Suppressor macrophage treated with lipopolysaccharide for 1 hour (primary cell): ENCODE results near the gene ABCA3.
"Not testable (repeated sequence)": the region's sequence is repeated elsewhere in the genome, so short reads cannot be mapped to it uniquely, and the experiment has no call there.

Experiments
- DNase-seq, 3 donors: peaks; one replicate each; pipeline ENCODE4 v3.0.0-alpha.2; 2020 to 2022

ABCA3 gene

DNA sequence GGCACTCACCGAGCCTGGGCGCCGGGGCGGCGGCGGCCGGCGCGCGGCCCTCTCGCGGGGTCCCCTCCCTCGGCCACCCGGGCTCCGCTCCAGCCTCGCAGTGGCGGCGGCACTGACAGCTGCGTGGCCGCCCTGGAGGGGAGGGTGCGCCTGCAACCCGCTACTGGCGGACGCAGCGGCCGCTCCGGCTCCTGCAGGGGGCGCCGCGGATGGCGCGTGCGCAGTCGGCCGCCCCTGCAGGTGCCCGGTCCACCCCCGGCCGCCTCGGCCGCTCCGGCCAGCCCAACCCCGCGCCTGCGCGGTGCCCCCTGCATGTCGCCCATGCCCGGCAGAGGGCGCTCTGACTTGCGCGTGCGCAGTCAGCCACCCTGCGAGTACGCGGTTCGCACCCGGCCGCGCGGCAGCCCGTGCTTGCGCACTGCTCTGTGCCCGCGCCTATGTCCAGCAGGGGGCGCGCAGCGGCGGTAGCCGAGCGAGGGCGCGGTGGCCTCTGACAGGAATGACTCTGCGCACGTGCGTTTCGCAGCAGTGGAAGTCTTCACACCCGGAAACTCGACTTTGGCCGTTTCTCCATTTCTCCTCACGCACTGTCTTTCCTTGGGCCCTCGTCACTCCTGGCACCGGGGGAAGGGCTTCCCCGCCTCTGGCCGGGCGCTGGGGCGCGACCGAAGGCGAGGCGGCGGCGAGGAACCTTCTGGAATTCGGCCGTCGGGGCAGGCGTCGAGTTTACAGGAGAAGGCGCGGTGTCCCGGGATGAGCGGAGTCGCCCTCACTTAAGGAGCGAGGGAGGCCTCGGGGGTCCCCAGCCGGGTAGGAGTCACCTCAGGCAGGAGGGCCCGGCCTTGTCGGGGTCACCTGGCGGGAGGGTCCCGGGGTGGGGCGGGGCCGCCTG, at the start of gene ABCA3:
Gene ABCA3, minus strand, starts transcription at position 165 of the 892 bp plus-strand sequence. CDS start 14,262 bp downstream, outside the sequence.
- DNase-seq, result peak; percentile 94 to 98 (median 97)

DNA sequence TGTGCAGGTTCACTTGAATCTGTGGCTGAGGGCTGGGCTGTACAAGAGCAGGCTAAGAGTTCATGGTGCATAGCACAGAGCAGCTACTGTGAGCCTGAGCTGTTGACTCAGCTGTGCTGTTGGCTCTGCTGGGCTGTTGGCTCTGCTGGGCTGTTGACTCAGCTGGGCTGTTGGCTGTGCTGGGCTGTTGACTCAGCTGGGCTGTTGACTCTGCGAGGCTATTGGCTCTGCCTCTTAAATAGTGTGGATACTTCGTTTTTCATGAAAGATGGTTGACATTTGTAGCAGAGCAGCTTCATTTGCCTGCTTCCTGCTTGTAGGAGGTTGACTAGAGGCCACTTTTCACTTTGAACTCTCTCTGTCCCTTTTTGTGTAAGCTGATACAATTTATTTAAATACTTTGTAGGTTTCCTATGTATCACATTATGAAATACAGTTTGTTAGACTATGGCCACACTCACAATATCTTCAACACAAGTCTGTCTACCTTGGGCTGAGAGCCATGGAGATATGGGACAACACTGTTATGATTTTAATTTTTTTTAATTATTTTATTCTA, 48.4 kb upstream of the ABCA3 start:
- DNase-seq, result peak in 1 of 3 donors; percentile 19

DNA sequence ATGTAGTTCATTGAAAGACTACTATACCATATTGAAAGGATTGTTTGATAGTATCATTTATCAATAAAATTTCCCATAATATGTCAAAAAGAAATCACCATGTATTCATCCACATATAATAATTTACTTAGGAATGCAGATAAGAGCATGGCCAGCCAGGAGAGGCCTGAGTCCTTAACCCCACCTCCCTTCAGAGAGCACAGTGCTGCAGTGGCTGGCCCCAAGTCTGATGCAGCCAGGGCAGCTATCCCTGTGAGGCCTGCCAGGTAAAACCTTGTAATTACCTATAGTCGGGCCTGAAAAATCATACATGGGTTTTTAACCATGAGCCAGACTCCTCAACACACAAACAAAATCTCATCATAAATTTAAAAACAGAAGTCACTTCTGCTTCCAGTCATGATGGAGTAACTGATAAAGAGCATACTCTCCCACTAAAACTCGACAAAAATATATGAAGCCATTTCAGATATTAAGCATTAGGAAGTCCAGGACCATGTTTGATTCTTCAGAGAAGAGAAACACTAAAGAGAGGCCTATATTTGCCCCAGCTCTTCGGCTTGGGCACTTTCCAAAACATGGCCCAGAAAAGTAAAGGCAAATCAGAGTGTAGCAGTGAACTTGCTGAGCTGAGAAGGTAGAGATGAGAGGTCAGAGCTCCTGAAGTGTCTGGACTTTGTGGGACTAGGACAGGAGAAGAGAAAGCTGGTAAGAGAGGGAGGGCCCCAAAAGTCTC, 47.8 kb upstream of the ABCA3 start:
- no peak for DNase-seq

DNA sequence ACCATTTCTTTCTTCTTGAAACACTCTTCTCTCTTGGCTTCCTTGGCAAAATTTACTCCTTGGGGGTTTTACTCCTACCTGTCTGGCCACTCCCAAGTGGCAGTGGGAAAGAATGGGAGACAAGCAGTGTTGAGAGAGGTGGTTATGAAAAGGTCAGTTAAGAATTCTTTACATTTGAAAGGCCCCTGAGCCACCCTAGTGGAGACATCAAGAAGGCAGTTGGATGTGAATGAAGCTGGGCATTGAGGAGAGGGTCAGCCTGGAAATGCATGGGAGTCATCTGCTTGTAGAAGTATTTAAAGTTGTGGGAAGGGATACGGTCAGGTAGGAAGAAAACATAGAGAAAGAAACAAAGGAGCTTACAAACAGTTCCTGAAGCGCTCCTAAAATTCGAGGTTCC, 46.5 kb upstream of the ABCA3 start:
- DNase-seq, result no peak

DNA sequence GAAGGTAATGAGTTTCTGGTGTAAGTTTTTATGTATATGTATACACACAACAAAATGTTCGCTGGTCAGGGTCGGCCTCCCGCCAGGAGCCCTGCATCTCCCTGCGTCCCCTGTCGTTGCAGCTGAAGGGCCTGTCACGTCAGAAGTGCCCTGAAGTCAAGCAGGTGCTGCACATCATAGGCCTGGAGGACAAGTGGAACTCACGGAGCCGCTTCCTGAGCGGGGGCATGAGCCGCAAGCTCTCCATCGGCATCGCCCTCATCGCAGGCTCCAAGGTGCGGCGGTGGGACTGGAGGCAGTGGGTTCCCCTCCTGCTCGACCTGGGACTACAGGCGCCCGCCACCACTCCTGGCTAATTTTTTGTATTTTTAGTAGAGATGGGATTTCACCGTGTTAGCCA, 45.5 kb upstream of the ABCA3 start:
- not testable (repeated sequence) for DNase-seq

DNA sequence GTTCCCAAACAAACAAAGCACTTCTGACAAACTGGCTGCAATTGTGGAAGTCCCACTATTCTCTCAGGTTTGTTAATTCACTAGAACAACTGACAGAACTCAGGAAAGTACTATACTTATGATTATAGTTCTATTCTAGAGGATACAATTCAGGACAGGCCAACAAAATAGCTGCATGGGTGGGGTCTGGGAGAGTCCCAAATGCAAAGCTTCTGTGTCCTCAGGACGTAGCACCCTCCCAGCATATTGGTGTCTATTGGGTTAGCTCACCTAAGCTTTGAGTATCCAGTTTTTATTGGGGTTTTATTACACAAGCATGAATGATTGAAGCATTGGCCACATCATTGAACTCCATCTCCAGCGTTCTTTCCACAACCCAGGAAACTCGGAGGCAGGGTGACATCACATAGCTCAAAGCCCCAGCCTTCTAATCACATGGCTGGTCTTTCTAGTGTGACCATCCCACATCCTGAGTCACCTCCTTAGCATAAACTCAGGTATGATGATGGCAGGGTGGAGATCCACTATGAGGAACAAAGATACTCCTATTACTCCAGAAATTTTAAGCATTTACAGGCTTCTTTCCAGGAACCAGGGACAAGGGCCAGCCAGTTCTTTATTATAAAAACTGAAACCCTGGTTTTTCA, 44.8 kb upstream of the ABCA3 start:
- no peak for DNase-seq

DNA sequence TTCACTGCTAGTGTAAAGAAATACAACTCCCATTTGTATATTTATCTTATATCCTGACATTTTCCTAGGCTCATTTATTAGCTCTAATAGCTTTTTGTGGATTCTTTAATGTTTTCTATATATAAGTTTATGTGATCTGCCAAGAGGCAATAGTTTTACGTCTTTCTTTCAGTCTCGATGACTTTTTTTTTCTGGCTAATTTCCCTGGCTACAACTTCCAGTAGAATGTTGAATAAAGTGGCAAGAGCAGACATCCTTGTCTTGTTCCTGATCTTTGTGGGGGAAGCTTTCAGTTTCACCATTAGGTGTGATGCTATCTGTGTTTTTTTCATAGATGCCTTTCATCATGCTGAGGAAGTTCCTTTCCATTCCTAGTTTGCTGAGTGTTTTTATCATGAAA, 43.9 kb upstream of the ABCA3 start:
- peak; percentile 13 to 28 (median 23) for DNase-seq

DNA sequence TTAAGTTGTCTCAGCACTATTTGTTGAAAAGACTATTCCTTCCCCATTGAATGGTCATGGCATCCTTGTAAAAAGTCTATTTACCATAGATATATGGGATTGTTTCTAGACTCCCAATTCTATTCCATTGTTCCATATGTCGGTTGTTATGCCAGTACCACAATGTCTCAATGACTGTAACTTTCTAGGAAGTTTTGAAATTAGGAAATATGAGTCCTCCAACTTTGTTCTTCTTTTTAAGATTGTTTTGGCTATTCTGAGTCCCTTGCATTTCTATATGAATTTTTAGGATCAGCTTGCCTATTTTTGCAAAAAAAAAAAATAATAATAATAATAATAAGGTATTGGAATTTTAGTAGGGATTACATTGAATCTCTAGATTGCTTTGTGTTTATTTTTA, 43.0 kb upstream of the ABCA3 start:
- DNase-seq, result peak; percentile 5 to 53 (median 24)

DNA sequence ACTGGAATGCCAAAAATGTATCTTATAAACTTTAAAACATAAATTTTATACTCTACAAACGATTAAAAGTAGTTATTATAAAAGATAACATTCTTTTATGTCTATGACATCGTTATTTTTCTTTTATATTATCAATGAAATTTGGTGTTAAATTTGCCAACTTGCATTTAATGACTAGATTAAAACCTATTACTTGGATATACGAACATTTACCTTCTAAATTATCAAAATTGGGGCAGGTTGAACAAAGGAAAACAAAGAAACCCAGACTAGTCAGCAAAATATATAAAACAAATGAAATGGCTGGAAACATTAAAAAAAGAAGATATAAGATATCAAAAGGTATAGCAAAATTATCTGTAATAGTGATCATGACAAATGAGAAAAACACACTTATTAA, 34.1 kb upstream of the ABCA3 start:
- DNase-seq, result no peak

DNA sequence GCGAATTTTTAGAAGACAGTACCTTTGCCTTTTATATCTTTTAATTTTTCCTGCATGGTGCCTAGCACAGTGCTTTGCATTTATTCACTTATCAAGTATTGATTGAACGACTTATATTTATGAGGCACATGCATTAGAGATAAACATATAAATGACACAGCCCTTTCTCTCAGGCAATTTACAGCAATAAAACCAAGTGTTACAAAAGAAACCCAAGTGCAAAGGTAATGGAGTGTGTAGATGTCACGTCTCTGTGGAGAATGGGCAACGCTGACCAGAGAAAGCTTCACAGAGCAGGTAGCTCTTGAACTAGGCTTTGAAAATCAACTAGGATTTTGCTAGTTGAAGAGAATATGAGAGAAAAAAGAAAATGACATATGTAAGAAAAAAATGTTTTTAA, 32.6 kb upstream of the ABCA3 start:
- DNase-seq, result no peak

DNA sequence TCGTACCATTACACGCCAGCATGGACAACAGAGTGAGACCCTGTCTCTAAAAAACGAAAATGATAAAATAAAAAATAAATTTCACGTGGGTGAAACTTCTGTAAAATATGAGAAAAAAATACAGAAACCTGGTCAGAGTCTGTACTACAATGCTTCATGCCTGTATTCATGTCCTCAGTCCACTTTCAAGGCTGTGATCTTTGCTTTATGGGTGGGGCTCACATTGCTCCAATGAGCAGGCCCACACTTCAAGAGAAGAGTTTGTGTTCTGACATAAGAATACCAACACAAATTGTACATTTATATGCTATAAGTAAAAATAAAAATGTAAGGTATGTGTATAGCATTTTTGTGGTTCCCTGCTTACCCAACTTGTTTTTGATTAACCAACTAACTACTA, 32.2 kb upstream of the ABCA3 start:
- DNase-seq, result no peak

DNA sequence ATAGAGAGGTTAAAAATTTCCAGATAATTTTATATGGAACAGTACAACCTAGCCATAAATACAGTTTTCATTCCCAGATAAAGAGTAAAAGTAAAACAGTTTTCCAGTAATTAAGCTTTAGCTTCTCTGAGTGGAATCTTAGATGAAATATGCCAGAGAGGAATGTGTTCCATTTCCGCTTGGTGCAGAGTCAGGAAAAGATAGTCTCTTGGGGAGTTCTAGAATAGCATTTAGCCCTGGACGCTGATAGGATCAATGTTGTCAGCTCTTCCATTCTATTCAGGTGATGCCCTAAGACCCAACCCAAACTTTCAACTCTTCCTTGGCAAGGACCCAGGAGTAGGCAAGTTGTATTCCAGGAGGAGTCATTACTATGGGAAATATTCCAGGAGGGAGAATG, 30.9 kb upstream of the ABCA3 start:
- no peak for DNase-seq

DNA sequence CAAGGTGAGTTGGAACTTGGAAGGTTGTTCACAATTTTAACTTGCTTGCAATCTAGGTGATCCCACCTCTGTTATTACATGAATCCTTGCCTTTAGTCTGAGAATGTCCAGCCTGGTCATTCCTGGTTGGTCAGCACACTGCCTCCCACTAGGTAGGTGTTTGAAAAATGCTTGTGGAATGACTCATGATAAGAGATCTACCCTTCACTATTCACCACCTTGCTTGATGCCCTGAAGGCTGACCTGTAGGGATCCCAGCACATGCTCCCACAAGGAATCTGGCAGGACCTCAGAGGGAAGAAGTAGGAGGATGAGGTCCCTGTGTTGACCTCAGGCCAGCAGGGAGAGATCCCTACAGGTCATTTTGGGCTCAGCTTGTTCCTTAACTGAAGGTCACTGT, 30.2 kb upstream of the ABCA3 start:
- DNase-seq, result no peak

DNA sequence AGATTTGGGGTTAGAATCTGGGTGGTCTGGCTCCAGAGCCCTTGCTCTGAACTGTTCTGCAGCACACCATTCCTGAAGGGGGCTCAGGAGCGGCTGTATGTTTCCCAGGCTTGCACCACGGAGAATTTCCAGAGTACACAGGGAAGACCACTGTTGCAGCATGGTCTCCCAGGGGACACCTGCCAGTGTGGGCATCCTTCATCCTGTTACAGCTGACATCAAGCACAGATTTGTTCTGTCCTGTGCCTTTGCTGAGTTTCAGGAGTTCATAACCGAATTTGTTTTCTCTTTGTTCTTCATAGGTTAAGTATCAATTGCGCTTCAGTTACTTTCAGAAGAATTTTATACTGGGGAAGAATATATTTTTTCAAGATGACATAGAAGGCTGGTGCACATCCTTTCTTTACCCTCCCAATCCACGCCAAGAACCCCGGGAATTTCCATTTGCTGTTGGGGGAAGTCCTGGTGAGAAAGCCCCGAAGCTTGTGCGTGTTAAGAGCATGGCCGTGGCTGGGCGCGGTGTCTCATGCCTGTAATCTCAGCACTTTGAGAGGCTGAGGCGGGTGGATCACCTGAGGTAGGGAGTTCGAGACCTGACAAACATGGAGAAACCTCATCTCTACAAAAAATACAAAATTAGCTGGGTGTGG, 26.3 kb upstream of the ABCA3 start:
- DNase-seq, result peak; percentile 29 to 49 (median 39)

DNA sequence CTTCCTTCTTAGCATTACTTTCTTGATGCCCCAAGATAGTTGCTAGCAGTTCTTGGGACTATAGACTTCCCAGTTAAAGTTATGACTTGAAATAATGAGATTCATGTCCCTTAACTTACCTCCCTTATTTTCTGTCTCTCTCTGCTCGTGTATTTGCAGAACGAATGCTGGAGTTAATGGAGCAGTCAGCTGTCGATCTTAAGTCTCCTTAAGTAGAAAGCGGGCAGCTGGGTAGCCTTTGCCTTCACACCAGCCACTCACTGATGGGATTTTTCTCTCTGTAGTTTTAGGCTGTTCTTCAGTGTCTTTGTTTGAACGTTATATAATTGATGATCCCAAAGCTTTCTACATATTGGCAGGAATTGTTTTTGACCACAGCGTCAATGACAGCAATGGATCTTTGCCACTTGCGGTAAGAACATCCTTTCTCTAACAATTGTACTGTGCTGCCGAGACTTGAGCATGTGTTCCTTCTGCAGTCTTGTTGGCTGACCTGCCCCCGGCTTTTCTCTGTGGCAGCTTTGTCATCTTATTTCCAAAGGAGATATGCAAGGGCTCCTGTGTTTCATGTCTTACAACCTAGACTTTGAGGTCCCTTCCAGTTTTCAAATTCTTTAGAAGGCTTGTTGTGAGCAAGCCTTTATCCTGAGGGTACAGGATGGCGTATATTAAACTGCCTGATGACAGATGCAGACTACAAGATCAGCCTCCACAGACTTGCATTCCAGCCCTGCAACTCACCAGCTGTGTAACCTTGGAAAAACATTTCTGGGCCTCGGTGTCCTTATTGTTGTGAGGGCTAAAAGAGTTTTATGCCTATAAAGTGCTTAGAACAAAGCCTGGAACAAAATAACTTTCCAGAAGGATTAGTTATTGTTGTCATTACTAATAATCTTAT, 25.1 kb upstream of the ABCA3 start:
- no peak for DNase-seq

DNA sequence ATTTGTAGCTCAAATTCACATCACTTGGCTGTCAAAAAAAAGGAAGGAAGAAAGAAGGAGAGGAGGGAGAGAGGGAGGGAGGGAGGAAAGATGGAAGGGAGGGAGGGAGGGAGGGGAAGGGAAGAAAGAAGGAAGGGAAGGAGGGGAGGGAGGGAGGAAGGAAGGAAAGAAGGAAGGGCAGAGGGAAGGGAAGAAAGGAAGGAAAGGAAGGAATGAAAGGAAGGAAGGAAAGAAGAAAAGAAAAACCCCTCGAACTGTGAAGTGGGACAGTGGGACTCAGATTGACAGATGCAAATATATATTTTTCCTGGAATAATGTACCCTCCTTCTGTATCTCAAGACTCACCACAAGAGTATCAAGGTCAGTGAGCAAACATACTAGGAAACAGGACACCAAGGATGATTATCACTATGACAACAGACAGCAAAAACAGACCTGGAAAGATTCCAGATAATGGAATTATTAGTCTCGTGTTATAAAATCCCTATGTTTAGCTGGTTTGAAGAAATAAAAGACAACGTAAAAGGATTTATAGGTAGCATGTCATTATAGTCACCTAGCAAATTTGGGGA, 24.2 kb upstream of the ABCA3 start:
- no peak for DNase-seq

DNA sequence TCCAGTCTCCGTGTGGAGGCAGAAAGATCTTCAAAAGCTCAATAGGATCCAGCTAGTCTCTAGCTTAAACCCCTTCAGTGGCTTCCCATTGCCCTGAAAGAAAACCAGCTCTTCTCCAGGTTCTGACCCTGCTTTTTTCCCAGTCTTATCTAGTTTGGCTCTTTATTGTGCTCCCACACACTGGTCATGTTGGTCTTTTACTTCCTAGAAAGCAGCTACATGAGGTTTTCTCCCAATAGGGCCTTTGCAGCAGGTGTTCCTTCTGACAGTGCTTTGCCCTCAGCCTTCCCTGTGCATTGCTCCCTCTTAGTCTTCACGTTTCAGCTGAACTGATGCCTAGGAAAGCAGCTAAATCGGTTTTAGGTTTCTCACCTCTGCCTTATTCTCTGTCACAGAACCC, 21.7 kb upstream of the ABCA3 start:
- no peak for DNase-seq

DNA sequence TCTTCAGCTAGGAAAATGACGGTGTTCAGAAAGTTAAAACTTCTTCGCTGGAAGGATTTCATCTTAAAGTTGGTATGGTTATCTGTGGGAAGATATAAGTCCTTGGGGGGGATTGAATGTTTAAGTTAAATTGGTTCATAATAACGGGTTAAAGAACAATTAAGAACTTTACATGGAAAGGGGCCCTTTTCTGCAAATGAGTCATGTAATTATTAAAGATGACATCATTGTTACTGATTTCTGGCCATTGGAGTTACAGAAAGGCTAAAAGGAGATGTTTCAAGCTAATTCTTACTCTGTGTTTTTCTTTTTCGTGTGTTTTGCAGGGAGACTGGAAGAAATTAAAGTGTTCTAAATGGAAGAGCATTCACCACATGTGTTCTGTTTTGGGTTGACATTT, 20.6 kb upstream of the ABCA3 start:
- DNase-seq, result no peak

DNA sequence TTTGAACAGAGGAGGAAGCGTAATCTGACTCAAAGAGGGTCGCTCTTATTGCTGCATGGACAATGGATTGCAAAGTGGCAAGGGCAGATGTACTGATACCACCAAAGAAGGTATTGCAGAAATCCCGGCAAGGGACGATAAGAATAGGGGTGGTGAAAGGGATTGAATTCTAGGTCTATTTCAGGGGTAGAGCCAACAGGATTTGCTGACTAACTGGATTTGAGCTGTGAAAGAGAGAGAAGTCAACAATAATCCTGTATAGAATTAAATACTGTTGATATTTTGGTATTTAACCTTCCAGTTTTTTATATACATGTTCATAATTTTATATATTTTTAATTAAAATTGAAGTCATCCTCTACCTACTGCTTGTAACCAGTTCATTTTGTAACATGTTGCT, 19.4 kb upstream of the ABCA3 start:
- DNase-seq, result no peak

DNA sequence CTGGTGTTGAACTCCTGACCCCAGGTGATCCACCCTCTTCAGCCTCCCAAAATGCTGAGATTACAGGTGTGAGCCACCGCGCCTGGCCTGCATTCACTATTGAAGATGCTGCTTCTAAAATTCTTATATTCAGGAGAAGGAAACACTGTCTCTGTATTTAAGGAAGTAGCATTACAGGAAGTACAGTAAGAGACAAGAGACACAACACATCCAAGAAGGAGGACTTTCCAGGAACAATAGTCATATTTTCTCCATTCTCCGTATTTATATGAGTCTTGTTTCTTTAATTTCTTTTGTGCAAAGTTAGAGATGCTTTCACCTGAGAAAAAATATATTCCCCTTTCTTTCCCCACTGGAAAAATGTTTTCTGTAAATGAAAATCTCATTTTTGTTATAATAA, 18.3 kb upstream of the ABCA3 start:
- DNase-seq, result peak; percentile 15 to 57 (median 55)

DNA sequence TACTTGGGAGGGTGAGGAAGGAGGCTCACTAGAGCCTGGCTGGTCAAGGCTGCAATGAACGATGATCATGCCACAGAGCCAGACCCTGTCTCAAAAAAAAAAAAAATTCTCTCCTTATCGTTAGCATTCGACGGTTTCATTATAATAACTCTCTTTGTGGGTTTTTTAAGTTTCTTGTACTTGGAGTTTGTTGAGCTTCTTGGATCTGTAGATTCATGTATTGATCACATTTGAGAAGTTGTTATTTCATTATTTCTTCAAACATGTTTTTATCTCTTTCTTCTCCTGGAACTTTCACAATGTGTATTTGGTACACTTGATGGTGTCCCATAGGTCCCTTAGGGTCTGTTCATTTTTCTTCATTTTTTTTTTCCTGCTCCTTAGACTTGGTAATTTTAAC, 16.8 kb upstream of the ABCA3 start:
- DNase-seq, result no peak
